ENCODE data around the gene AMDHD1.

GRCh38 chr12:95949477-95950206, 6.5 kb downstream of the AMDHD1 start:
- TF ChIP-seq PRRX2 (CRISPR knock-in tag; IDR thresholded peaks at IDR 0.05) (no peak), GRHL2 (CRISPR knock-in tag; IDR thresholded peaks at IDR 0.05; ENCODE audit: insufficient replicate concordance, severe bottlenecking) (no peak)
